Measurements from ENCODE around the gene CRX. TPM values are rescaled to one million over a fixed set of nuclear protein-coding genes. Genes with fewer than 3 reads are reported as not detected.

Gene CRX
- total RNA-seq, 2 donors from 2014 or later = 0.34 TPM; not detected in 1

DNA sequence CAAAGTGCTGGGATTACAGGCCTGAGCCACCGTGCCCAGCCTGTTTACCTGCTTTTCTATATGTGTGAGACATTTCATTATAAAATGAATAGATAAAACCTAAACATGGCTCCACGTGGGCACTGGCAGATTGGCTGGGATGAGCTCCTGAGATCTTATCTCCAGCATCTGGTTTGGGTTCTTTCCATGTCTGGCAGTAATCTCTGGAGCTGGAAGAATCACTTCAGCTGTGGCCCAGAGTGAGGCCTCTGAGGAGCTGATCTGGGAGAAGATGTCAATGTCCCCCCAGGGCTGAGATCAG, 69.8 kb downstream of the CRX start:
- no peak for DNase-seq (ENCODE audit: low spot score)
- no peak overlapping the region for H3K27ac ChIP-seq
- intact Hi-C loops (cut with DNase I) = no loop called here
- no peaks in the 10 kb centered on the region for H3K9me3 ChIP-seq
- no peaks in the 10 kb centered on the region for H3K36me3 ChIP-seq
- no peak overlapping the region for H3K4me3 ChIP-seq
- H3K4me1 ChIP-seq (replicated peaks) = no peaks in the 10 kb centered on the region
- TF ChIP-seq, protein P1, sequence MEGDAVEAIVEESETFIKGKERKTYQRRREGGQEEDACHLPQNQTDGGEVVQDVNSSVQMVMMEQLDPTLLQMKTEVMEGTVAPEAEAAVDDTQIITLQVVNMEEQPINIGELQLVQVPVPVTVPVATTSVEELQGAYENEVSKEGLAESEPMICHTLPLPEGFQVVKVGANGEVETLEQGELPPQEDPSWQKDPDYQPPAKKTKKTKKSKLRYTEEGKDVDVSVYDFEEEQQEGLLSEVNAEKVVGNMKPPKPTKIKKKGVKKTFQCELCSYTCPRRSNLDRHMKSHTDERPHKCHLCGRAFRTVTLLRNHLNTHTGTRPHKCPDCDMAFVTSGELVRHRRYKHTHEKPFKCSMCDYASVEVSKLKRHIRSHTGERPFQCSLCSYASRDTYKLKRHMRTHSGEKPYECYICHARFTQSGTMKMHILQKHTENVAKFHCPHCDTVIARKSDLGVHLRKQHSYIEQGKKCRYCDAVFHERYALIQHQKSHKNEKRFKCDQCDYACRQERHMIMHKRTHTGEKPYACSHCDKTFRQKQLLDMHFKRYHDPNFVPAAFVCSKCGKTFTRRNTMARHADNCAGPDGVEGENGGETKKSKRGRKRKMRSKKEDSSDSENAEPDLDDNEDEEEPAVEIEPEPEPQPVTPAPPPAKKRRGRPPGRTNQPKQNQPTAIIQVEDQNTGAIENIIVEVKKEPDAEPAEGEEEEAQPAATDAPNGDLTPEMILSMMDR (IDR thresholded peaks at IDR 0.05) = no peak
- TF ChIP-seq POLR2AphosphoS5 (IDR thresholded peaks at IDR 0.05) (no peak), POLR2A (IDR thresholded peaks at IDR 0.05) (no peak)
- H3K27me3 ChIP-seq (replicated peaks; ENCODE audit: insufficient read depth) = no peaks in the 10 kb centered on the region
- WGBS = 31% methylated on average over 2 of the region's 2 CpGs

DNA sequence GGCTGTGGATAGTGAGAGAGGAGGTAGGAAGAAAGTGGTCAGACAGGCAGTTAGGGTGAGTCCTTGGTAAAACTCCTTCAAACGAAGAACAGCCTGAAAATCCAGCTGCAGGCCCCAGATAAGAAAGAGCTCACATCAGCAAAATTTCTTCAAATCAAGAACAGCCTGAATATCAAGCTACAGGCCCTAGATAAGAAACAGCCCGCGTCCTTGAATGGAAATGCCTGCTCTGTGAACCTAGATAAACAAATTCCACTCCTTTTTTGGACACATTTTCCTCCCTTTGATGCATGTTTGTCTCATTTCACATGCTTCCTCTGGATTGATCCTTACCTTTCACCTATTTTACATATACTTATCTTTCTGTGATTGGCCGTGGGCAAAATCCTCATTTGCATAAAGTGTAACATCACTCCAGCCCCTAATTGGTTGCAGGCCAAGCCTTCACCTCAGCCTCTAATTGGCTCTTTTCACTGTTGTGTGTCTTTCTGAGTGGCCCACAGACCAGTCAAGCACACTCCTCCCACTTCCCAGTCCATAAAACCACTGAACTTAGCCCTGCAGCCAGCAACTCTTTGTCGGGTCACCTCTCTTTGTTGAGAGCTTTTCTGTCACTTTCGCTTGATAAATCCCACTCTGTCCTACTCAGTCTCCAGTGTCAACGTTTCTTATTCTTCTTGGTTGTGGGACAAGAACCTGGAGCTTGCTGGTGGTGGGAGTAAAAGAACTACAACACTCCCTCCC, 70.4 kb downstream of the CRX start:
- H3K36me3 ChIP-seq = no peaks in the 10 kb centered on the region
- no peaks in the 10 kb centered on the region for H3K27me3 ChIP-seq (replicated peaks; ENCODE audit: insufficient read depth)
- H3K27ac ChIP-seq = no peak overlapping the region
- TF ChIP-seq, protein P1 (IDR thresholded peaks at IDR 0.05) = no peak
- H3K9me3 ChIP-seq = no peaks in the 10 kb centered on the region
- no peak overlapping the region for H3K4me3 ChIP-seq
- H3K4me1 ChIP-seq (replicated peaks) = no peaks in the 10 kb centered on the region
- 50% methylated on average over 7 of the region's 7 CpGs for WGBS
- intact Hi-C loops (cut with DNase I) = no loop called here
- no peak for DNase-seq (ENCODE audit: low spot score)

Small RNA genes within 50 kb of the gene (small RNA-seq; reads per million reads assigned to genes)
- gene AC008745.1 = 0 reads per million in 2 donors

Other genes starting within 250 kb of the CRX start
- gene ZNF541, start 248.8 kb upstream of the CRX start, total RNA-seq = 10 to 100 TPM in 1 of 2 donors, under 1 TPM in 1; 0.23 to 13.9 TPM
- 10 to 100 TPM; 19.4 to 25.3 TPM for gene BICRA, start 212.8 kb upstream of the CRX start, total RNA-seq
- gene EHD2, start 108.5 kb upstream of the CRX start, total RNA-seq = 10 to 100 TPM; 48.7 to 83.2 TPM
- gene NOP53, start 76.4 kb upstream of the CRX start, total RNA-seq = 100 to 1,000 TPM; 465 to 586 TPM
- gene SELENOW, start 43.2 kb upstream of the CRX start, total RNA-seq = 100 to 1,000 TPM; 301 to 565 TPM
- under 1 TPM in 1 of 2 donors, not detected in 1; 0.91 TPM for gene TPRX1, start 17.4 kb upstream of the CRX start, total RNA-seq
- gene TPRX2, start 37.3 kb downstream of the CRX start, total RNA-seq = not detected
- not detected for gene SULT2A1, start 64.4 kb downstream of the CRX start, total RNA-seq
- not detected for gene BSPH1, start 170.2 kb downstream of the CRX start, total RNA-seq
- not detected for gene ELSPBP1, start 172.7 kb downstream of the CRX start, total RNA-seq
- not detected for gene CABP5, start 222.1 kb downstream of the CRX start, total RNA-seq

Measured in prostate gland (tissue), 2 donors.